SKM-1 treated with dmso at 0.1 percent for 144 hours (cell line): ENCODE measurements around the gene RBM7.
A peak's percentile ranks its signal among the peaks of the same experiment; 100 is the strongest.

ENCODE experiments used
- DNase-seq: peaks from one replicate; lab custom pipeline; 2025; ENCODE audit not compliant: unreplicated experiment; lab: John Stamatoyannopoulos, UW

RBM7 gene

GRCh38 chr11:114395736-114396135, 4.7 kb upstream of the RBM7 start:
- no peak for DNase-seq

GRCh38 chr11:114396916-114397315, 3.5 kb upstream of the RBM7 start:
- DNase-seq = no peak

- DNase-seq = no peak
These were observed 3.0 kb upstream of the RBM7 start for GRCh38 chr11:114397349-114397982.

GRCh38 chr11:114398303-114398920, 2.1 kb upstream of the RBM7 start:
- DNase-seq = no peak

- peak; percentile 43 for DNase-seq
These were observed 813 bp upstream of the RBM7 start for GRCh38 chr11:114399490-114400215.

GRCh38 chr11:114400915-114401223, 403 bp downstream of the RBM7 start:
- DNase-seq = no peak

- no peak for DNase-seq
These were observed 845 bp downstream of the RBM7 start for GRCh38 chr11:114401311-114401710.

GRCh38 chr11:114412946-114413345, 12.5 kb downstream of the RBM7 start:
- no peak for DNase-seq

- DNase-seq = no peak
These were observed 13.5 kb downstream of the RBM7 start for GRCh38 chr11:114413958-114414357.

GRCh38 chr11:114416441-114416961, 16.0 kb downstream of the RBM7 start:
- no peak for DNase-seq

- no peak for DNase-seq
These were observed 25.8 kb downstream of the RBM7 start for GRCh38 chr11:114426280-114426679.

- DNase-seq = no peak
These were observed 29.8 kb downstream of the RBM7 start for GRCh38 chr11:114430290-114430689.

GRCh38 chr11:114432893-114433292, 32.4 kb downstream of the RBM7 start:
- DNase-seq = no peak

GRCh38 chr11:114433376-114433775, 32.9 kb downstream of the RBM7 start:
- DNase-seq = no peak

- DNase-seq = no peak
These were observed 37.8 kb downstream of the RBM7 start for GRCh38 chr11:114438303-114438702.

GRCh38 chr11:114439229-114440120, 39.0 kb downstream of the RBM7 start, which contains the start of gene REXO2:
Gene REXO2 (plus strand): TSS chr11:114439467. CDS start chr11:114439529, 62 bp downstream.
- DNase-seq = peak; percentile 90

GRCh38 chr11:114440121-114440860, 39.8 kb downstream of the RBM7 start:
- DNase-seq = no peak

GRCh38 chr11:114440971-114441763, 40.7 kb downstream of the RBM7 start:
- DNase-seq = no peak

- DNase-seq = no peak
These were observed 41.5 kb downstream of the RBM7 start for GRCh38 chr11:114441921-114442320.

GRCh38 chr11:114442536-114442935, 42.1 kb downstream of the RBM7 start:
- no peak for DNase-seq
